Measurements from ENCODE around the gene GRB7.
"Not testable (repeated sequence)": the region's sequence is repeated elsewhere in the genome, so short reads cannot be mapped to it uniquely, and the experiment has no call there.

The GRB7 gene

DNA sequence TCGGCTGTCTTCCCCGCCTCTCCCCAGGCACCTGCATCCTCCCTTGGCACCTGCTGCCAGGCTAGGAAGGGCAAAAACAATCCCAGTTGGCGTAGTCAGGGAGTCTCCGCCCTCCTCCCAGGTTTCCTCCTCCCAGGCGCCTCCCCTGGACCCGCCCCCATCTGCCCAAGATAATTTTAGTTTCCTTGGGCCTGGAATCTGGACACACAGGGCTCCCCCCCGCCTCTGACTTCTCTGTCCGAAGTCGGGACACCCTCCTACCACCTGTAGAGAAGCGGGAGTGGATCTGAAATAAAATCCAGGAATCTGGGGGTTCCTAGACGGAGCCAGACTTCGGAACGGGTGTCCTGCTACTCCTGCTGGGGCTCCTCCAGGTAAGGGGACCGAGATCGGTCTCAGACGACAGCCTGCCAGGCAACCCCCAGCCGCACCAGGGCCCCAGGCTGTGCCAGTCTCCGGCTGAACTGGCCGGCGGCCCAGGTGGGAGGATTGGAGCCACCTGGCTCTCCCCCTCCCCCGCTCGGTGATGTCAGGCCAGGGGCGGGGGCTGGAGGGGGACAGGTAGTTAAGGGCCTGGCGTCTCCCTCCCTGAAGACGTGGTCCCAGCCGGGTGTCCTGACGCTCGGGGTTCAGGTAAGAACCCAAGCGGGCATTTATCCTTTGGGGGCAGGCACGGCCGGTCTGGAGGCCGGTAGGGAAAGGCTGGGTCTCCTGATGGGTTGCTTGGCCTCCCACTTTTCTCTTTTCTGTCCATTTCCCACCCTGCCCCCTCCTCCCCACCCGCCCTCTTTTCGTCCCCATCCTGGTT is at the start of gene GRB7:
TSS of gene GRB7 (plus strand) at position 179 of the 808 bp plus-strand sequence. CDS start 4,364 bp downstream, outside the sequence.
- Mint-ChIP-seq H3K27me3 (peaks cover 3% of the 10 kb centered on the region), H3K9me3 (ENCODE audit: low read depth) (no peaks in the 10 kb centered on the region), H3K4me3 (peak within 1 kb of the TSS; percentile 79), H3K4me1 (ENCODE audit: low read depth) (peaks cover 13% of the 10 kb centered on the region), H3K36me3 (no peaks in the 10 kb centered on the region), H3K27ac (no peak within 1 kb of the TSS)

DNA sequence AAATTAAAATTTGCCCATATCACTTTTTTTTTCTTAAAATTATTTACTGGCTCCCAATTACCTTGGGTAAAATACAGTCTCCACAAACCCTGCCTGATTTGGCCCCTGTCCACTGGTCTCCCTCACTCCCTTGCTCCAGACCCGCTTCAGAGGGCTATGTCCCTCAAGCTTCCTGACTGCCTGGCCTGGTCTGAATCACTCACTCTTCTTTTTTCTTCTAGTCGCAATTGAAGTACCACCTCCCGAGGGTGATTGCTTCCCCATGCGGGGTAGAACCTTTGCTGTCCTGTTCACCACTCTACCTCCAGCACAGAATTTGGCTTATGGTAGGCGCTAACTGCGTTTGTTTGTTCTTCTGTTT is 49.3 kb upstream of the GRB7 start:
- Mint-ChIP-seq H3K4me3 (peak overlapping the region; percentile 99), H3K27ac (peak overlapping the region; percentile 97), H3K9me3 (ENCODE audit: low read depth) (no peaks in the 10 kb centered on the region), H3K4me1 (ENCODE audit: low read depth) (peaks cover 20% of the 10 kb centered on the region), H3K36me3 (peaks cover 8% of the 10 kb centered on the region), H3K27me3 (no peaks in the 10 kb centered on the region)

DNA sequence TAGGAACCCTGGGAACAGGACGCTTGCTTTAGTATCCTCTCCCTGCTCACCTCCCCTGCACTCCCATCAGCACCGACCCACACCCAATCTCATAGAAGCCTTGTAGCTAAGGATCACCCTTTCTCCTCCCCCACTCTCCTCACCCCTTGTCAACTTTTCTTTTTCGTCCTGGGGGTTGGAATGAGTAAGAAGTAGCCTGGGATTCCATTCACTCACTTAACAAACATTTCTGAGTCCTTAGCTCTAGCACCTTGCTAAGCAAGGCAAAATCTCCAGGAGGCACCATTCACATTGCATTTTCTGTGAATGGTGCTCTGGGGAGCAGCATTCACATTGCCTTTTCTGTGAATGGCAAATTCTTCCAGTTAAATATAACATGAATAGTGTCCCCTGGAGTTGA is 48.8 kb upstream of the GRB7 start:
- Mint-ChIP-seq H3K9me3 (ENCODE audit: low read depth) (no peaks in the 10 kb centered on the region), H3K36me3 (peaks cover 8% of the 10 kb centered on the region), H3K4me1 (ENCODE audit: low read depth) (peaks cover 20% of the 10 kb centered on the region), H3K27me3 (no peaks in the 10 kb centered on the region), H3K4me3 (peak overlapping the region; percentile 99), H3K27ac (peak overlapping the region; percentile 97)

DNA sequence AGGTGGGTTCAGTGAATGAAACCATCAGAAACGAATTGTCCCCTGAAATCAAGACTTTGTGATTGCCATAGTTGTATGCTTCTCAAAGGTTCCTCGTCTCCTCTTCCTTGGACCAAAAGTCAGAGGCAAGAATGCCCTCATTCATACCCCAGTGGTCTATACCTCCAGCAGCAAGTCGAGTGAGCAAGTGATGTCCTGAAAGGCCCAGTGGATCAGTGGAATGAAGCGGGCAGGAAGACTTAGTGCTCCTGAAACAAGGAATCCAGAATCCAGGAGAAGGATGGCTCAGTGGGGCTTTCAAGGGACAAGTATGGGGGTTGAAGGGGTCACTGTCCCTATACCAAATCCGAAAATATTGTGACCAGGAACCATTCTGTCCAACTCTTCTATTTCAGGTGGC is 43.1 kb upstream of the GRB7 start:
- Mint-ChIP-seq H3K9me3 (ENCODE audit: low read depth) (no peaks in the 10 kb centered on the region), H3K4me3 (no peak overlapping the region), H3K4me1 (ENCODE audit: low read depth) (peaks cover 2% of the 10 kb centered on the region), H3K27me3 (peaks cover 6% of the 10 kb centered on the region), H3K36me3 (peaks cover 7% of the 10 kb centered on the region), H3K27ac (no peak overlapping the region)

DNA sequence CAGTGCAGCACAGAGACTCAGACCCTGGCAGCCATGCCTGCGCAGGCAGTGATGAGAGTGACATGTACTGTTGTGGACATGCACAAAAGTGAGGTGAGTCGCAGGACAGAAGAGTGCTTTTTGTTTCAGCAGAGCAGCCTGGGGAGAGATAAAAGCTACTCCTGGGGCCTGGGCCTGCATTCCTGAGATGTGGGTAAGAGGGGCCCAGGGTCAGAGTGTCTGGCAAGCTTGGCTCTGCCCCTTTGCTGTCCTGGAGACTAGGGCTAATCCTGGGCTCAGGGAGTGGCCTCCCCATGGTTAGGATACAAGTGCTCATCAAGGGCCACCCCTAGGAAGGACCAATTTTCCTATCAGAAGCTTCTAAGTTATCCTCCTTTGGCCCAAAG is 42.7 kb upstream of the GRB7 start:
- H3K27ac Mint-ChIP-seq, result no peak overlapping the region
- peaks cover 5% of the 10 kb centered on the region for H3K4me1 Mint-ChIP-seq (ENCODE audit: low read depth)
- no peak overlapping the region for H3K4me3 Mint-ChIP-seq
- no peaks in the 10 kb centered on the region for H3K9me3 Mint-ChIP-seq (ENCODE audit: low read depth)
- H3K36me3 Mint-ChIP-seq, result peaks cover 7% of the 10 kb centered on the region
- H3K27me3 Mint-ChIP-seq, result peaks cover 8% of the 10 kb centered on the region

DNA sequence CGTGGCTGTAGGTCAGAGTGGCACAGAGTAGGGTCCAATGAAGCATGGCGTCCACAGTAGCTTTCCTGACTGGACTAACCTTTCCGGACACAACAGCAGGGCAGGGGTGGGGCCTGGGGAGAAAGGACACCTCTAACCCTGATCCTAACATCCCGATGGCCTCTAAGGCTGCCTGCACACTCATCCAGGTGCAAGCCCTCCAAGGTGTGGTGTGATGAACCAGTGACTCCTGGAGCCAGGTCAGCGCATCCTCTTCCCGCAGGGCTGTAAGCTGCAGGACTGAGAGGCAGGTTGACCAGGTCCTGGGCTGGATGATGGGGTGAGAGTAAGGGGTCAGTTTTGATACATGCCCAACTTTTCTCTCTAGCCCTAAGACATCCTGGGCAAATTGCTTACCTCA is 41.0 kb upstream of the GRB7 start:
- Mint-ChIP-seq H3K27ac (no peak overlapping the region), H3K27me3 (peaks cover 17% of the 10 kb centered on the region), H3K36me3 (peaks cover 7% of the 10 kb centered on the region), H3K9me3 (ENCODE audit: low read depth) (no peaks in the 10 kb centered on the region), H3K4me3 (no peak overlapping the region), H3K4me1 (ENCODE audit: low read depth) (peaks cover 7% of the 10 kb centered on the region)

DNA sequence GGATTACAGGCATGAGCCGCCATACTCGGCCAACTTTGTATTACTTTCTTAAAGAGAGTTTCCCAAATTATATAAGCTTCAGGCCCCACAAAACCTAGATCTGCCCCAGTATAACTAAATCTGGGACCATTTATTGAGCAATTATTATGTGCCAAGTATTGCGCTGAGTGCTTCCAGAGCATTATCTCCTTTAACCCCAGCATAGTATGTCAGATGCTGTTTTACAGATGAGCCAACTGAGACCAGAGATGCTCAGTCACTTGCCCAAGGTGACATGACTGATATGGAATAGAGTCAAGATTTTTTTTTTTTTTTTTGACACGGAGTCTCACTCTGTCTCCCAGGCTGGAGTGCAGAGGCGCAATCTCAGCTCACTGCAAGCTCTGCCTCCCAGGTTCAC is 39.8 kb upstream of the GRB7 start:
- Mint-ChIP-seq H3K4me3 (no peak overlapping the region), H3K9me3 (ENCODE audit: low read depth) (no peaks in the 10 kb centered on the region), H3K27ac (no peak overlapping the region), H3K4me1 (ENCODE audit: low read depth) (peaks cover 7% of the 10 kb centered on the region), H3K36me3 (peaks cover 7% of the 10 kb centered on the region), H3K27me3 (peaks cover 18% of the 10 kb centered on the region)

DNA sequence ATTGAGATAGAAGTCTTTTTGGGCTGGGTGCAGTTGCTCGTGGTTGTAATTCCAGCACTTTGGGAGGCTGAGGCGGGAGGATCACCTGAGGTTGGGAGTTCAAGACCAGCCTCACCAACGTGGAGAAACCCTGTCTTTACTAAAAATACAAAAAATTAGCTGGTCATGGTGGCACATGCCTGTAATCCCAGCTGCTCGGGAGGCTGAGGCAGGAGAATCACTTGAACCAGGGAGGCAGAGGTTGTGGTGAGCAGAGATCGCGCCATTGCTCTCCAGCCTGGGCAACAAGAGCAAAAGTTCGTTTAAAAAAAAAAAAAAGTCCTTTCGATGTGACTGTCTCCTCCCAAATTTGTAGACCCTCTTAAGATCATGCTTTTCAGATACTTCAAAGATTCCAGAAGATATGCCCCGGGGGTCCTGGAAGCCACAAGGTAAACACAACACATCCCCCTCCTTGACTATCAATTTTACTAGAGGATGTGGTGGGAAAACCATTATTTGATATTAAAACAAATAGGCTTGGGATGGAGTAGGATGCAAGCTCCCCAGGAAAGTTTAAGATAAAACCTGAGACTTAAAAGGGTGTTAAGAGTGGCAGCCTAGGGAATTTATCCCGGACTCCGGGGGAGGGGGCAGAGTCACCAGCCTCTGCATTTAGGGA is 38.5 kb upstream of the GRB7 start:
- not testable (repeated sequence) for H3K27ac Mint-ChIP-seq
- peaks cover 18% of the 10 kb centered on the region for H3K27me3 Mint-ChIP-seq

DNA sequence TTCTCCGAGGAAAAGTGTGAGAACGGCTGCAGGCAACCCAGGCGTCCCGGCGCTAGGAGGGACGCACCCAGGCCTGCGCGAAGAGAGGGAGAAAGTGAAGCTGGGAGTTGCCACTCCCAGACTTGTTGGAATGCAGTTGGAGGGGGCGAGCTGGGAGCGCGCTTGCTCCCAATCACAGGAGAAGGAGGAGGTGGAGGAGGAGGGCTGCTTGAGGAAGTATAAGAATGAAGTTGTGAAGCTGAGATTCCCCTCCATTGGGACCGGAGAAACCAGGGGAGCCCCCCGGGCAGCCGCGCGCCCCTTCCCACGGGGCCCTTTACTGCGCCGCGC is 38.0 kb upstream of the GRB7 start, which contains the start of gene ERBB2:
TSS of gene ERBB2 (plus strand) at position 247 of the 330 bp plus-strand sequence. CDS start 175 bp downstream, outside the sequence.
- peaks cover 2% of the 10 kb centered on the region for H3K36me3 Mint-ChIP-seq
- peaks cover 18% of the 10 kb centered on the region for H3K27me3 Mint-ChIP-seq
- H3K4me3 Mint-ChIP-seq, result peak within 1 kb of the TSS; percentile 80
- peaks cover 7% of the 10 kb centered on the region for H3K4me1 Mint-ChIP-seq (ENCODE audit: low read depth)
- no peaks in the 10 kb centered on the region for H3K9me3 Mint-ChIP-seq (ENCODE audit: low read depth)
- H3K27ac Mint-ChIP-seq, result no peak within 1 kb of the TSS

More for the DNA sequence above, 38.5 kb upstream of the GRB7 start:
- H3K4me3 Mint-ChIP-seq, result peak overlapping the region; percentile 80
- not testable (repeated sequence) for H3K4me1 Mint-ChIP-seq (ENCODE audit: low read depth); H3K9me3 Mint-ChIP-seq (ENCODE audit: low read depth); H3K36me3 Mint-ChIP-seq

DNA sequence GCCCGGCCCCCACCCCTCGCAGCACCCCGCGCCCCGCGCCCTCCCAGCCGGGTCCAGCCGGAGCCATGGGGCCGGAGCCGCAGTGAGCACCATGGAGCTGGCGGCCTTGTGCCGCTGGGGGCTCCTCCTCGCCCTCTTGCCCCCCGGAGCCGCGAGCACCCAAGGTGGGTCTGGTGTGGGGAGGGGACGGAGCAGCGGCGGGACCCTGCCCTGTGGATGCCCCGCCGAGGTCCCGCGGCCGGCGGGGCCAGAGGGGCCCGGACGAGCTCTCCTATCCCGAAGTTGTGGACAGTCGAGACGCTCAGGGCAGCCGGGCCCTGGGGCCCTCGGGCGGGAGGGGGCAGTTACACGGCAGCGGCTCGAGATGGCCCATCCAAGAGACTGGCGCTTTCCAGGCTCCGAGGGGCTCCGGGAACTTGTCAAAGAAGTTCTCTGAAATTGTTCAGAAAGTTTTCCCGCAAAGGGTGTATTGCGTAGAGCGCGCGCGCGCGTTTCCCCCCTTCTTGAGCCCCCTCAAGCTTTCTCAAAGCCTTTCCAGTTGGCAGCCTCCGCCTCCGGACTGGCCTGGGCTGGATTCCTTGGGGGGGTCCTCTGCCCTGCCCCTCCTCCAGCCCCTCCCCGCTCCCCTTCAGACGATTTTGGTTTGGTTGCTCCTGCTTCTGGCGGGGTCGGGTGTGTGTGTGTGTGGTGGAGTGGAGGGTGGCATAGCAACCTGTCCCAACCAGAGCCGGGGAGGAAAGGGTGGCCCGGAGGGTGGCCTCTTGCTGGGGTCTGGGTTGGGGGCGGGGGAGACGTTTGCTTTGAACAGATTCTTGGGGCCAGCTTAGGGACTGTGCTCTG is 37.4 kb upstream of the GRB7 start:
- H3K27ac Mint-ChIP-seq, result no peak overlapping the region
- peaks cover 18% of the 10 kb centered on the region for H3K27me3 Mint-ChIP-seq
- no peaks in the 10 kb centered on the region for H3K9me3 Mint-ChIP-seq (ENCODE audit: low read depth)
- peaks cover 2% of the 10 kb centered on the region for H3K36me3 Mint-ChIP-seq
- H3K4me1 Mint-ChIP-seq (ENCODE audit: low read depth), result peaks cover 7% of the 10 kb centered on the region
- no peak overlapping the region for H3K4me3 Mint-ChIP-seq

DNA sequence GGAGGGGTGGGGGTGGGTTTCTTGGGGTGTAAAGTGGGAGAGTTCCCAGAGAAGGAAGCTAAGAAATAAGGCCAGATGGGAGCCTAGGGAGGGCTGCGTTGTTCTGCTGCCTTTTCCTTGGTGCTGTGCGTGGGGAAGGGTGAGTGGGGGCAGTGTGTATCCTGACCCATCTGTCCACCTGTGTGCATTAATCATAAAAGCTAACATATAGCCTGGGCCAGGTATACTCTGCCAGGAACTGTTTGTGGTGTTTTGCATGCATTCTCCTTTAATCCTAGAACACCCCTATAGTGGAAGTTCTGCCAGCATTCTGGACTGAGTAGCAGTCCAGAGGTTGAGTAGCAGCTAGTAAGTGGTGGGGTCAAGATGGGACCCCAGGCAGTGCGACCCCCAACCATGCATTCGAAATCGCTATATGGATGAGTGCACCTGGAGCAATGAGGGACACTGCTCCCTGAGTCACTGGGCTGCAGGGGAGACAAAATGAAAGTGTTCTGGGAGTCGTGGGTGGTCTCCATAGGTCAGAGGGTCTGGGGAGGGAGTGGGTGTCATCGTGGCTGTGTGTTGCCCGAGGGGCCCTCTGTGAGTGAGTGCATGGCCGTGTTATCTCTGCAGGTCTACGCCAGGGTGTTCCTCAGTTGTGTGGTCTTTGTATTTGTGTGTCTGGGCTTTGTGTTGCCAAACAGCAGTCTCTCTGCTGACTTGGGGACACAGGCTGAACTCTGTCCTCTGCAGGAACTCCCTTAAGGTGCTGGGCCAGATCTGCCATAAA is 36.5 kb upstream of the GRB7 start:
- H3K27me3 Mint-ChIP-seq, result peaks cover 18% of the 10 kb centered on the region
- no peaks in the 10 kb centered on the region for H3K9me3 Mint-ChIP-seq (ENCODE audit: low read depth)
- peak overlapping the region; percentile 30 for H3K4me3 Mint-ChIP-seq
- peaks cover 7% of the 10 kb centered on the region for H3K4me1 Mint-ChIP-seq (ENCODE audit: low read depth)
- H3K36me3 Mint-ChIP-seq, result peaks cover 2% of the 10 kb centered on the region
- H3K27ac Mint-ChIP-seq, result no peak overlapping the region

DNA sequence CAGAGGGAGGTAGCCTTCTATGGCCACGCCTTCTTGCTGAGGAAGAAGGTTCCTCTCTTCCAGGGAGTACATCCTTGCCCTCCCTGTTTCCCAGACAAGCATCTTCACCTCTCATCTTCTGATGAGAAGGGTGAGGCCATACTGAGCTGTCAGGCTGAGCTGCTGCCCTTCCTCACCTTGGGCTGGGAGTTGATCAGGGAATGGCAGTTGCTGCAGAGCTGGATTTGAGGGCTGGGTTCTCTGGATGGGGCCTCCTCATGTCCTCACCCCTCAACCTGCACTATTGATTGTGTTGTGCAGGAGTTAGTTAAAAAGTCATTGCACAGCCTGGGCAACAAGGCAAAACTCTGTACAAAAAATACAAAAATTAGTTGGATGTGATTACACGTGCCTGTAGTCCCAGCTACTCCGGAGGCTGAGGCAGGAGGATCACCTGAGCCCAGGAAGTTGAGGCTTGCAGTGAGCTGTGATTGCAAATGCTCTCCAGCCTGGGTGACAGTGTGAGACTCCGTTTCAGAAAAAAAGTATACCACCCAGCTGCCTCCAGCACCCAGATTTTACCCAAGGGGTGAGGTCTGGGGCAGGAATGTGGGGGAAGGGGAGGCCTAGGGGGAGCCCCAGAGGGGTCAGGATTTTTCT is 35.8 kb upstream of the GRB7 start:
- H3K27ac Mint-ChIP-seq, result no peak overlapping the region
- H3K27me3 Mint-ChIP-seq, result peaks cover 18% of the 10 kb centered on the region
- H3K36me3 Mint-ChIP-seq, result peaks cover 2% of the 10 kb centered on the region
- peaks cover 14% of the 10 kb centered on the region for H3K4me1 Mint-ChIP-seq (ENCODE audit: low read depth)
- no peaks in the 10 kb centered on the region for H3K9me3 Mint-ChIP-seq (ENCODE audit: low read depth)
- H3K4me3 Mint-ChIP-seq, result no peak overlapping the region

DNA sequence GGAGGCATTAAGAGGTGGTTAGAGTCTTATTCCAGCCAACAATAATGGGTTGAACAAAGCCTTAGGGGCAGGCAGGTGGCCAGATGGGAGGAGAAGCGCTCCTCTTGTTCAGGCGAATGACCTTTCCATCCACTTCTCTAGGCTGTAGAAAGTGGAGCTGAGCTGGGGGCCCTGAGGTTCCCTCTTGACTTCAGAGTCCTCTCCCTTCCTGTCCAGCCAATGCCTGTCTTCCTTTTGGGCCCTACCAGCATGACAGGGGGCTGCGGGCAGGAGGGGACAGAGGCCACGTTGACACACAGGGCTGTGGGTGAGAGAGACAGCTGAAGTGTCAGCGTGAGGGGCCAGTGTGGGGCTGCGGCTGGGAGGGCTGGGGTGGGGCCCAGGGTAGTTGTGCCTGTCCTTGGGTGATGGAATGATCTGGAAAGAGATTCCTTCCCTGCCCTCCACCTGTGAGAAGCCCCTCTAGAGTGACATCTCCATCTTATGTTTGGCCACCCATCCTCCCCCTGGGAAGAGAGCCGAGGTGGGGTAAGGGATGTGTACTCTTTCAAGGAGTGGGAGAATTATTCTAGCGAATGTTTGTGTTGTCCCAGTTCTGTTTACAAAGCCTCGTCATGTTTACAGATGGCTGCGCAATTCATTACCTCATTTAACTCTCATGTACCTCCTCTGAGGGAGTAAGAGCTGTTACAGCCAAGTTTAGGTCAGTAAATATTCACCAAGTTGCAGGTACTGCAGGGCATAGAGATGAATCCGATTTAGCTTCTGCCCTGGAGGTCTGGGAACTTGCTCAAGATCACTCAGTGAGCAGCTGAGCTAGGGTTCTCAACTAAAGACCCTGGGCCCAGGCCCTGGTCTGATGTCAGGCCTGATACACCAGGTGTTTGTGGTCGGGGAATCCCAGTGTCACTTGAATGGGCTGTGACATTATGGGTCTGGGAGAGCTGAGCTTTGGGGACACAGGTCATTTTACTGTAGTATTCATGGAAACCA is 34.5 kb upstream of the GRB7 start:
- Mint-ChIP-seq H3K4me1 (ENCODE audit: low read depth) (peaks cover 23% of the 10 kb centered on the region), H3K27ac (no peak overlapping the region)

More for the DNA sequence above, 34.5 kb upstream of the GRB7 start:
- H3K9me3 Mint-ChIP-seq (ENCODE audit: low read depth), result no peaks in the 10 kb centered on the region
- no peak overlapping the region for H3K4me3 Mint-ChIP-seq
- peaks cover 18% of the 10 kb centered on the region for H3K27me3 Mint-ChIP-seq
- H3K36me3 Mint-ChIP-seq, result no peaks in the 10 kb centered on the region

Data from activated naive CD8-positive, alpha-beta T cell (primary cell).